NCI-H2196 treated with DMSO at 0.1 percent for 48 hours (cell line): ENCODE data around the gene NPPC.

Experiments
- DNase-seq: peaks from one replicate; lab custom pipeline; 2025; ENCODE audit not compliant: unreplicated experiment; lab: John Stamatoyannopoulos, UW

The NPPC gene

DNA sequence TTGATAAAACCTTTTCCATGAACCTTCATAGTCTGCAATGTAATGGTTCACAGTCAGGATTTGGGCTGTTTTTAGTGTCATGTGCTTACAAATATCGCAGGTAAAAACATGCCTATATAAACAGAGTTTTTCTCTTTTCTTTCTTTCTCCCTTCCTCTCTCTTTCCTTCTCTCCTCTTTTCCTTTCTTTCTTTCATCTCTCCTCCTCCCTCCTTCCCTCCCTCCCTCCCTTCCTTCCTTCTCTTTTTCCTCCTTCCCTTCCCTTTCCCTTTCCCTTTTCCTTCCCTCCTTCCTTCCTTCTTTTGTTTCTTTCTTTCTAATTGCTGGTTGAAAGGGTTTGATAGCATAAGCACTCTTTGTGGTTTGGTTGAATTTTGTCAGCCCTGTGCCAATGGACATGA is 9.6 kb upstream of the NPPC start:
- DNase-seq: no peak

GRCh38 chr2:231935207-231935524 is 9.0 kb upstream of the NPPC start:
- DNase-seq: no peak

- DNase-seq: no peak
Measured at GRCh38 chr2:231934441-231935206, 8.4 kb upstream of the NPPC start.

GRCh38 chr2:231933916-231934401 is 7.8 kb upstream of the NPPC start:
- DNase-seq: no peak

GRCh38 chr2:231932985-231933915 is 7.1 kb upstream of the NPPC start:
- DNase-seq: no peak

GRCh38 chr2:231932711-231932970 is 6.4 kb upstream of the NPPC start:
- no peak for DNase-seq

GRCh38 chr2:231931481-231931915 is 5.3 kb upstream of the NPPC start:
- no peak for DNase-seq

- no peak for DNase-seq
Measured at GRCh38 chr2:231930593-231931281, 4.5 kb upstream of the NPPC start.

DNA sequence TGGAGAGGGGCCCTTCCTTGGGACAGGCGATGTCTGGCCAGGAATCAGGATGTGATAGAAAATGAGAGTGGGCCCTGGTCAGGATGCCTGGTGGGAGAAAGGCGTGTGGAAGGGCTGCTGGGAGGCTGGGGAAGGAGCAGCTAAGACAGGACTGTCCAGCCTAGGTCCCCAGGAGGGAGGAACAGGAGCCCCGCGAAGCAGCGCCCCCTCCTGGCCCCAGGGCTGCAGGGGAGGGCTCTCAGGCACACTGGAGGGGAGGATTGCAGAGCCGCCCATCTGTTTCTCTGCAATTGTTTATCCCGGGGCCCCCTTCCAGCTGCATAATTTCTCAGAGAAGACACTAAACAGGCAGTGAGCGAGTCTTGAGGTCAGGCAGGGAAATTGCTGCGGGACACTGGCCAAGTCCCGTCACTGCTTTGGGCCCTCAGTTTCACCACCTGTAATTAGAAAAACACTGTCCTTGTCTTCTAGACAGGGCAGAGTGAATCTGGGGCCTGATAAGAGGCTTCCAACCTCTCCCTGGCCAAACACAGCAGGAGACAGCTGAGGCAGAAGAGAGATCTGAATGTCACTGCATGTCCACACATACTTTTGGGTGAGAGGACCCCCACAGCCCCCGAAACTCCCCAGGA is 3.9 kb upstream of the NPPC start:
- no peak for DNase-seq

- DNase-seq: no peak
Measured at GRCh38 chr2:231928901-231929725, 2.9 kb upstream of the NPPC start.

DNA sequence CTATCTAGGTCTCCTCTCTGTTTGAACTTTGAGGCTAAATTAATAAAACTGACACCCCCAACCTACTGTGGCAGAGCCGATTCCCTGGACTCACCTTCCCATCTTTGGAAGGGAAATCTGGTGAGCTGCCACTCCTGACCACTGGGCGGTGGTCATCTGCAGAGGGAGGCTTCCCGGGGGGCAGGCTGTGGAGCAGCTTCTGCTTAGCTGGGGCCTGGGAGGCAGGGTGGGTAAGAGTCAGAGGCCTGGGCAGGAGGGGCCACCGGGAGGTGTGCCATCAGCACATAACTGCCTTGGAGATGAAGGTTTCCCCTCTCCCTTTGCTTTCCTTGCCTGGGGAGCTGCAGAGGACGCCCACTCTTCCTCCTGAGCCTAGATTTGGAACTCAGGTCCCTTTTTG is 2.3 kb upstream of the NPPC start:
- DNase-seq: no peak

DNA sequence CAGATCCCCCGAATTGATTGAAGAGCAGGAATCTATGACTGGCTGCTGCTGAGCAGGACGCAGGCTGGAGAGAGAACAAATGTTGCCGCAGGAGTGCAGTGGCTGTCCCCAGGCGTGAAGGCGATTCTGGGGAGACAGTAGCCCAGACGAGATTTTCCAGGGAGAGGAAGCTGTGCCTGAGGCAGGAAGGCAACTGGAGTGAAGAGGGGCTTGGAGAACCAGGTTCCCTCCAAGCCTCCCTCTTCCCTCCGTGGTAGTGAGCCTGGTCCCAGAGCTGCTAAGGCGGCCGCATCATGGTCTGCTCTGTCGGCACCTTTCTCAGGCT is 1.3 kb upstream of the NPPC start:
- no peak for DNase-seq

DNA sequence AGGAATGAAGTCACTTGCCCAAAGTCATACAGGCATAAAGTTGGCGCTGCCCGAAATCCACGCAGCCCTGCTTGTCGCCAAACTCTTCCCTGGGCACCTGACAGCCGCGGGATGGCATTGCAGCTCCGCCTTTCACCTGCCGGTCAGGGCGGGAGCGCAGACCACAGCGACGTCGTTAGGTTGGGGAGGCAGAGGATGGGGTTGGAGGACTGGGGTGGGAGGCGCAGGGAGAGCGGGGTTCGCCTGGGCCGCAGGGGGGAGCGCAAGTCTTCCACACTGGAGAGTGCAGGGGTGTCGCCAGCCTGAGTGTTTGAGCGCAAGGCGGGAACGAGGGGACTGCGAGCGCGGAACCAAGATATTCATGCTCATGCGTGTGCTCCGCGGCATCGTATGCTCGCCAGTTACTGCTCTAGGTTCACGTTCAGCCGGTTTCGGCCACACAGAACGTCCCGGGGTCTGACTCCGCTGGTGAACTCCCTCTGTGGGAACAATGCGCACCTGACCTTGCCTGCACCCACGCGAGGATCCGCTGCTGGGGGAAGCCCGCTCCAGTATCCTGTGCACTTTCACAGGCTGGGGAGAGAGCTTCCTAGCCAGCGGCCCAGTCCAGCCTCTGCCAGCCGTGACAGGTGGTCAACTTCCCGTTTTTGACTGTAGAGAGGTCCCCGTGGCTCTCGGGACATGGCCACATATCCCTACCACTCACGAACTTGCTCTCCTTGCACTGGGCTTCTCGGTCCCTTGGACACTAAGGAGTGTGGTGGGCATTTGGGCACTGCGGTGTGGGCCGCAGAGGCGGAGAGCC is 767 bp upstream of the NPPC start:
- DNase-seq: no peak

- peak; percentile 61 for DNase-seq
Measured at GRCh38 chr2:231925303-231926179, 655 bp downstream of the NPPC start.

DNA sequence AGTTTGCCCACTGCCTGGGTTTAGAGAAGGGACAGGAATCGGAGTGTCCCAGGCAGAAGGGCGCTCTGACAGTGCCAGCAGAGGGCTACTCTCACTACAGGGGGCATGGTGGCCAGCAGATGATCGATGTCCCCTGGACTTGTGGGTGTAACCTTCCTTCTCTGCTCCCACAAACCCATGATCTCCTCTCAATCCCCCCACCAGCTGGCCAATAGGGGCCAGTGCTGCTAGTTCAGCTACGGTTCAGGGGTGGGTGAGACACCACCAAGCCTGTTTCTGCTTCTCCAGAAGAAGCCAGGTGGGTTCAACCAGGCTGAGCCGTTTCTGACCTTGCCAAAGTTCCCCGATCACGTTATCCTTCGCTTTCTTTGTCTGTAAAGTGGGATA is 1.3 kb downstream of the NPPC start:
- no peak for DNase-seq

DNA sequence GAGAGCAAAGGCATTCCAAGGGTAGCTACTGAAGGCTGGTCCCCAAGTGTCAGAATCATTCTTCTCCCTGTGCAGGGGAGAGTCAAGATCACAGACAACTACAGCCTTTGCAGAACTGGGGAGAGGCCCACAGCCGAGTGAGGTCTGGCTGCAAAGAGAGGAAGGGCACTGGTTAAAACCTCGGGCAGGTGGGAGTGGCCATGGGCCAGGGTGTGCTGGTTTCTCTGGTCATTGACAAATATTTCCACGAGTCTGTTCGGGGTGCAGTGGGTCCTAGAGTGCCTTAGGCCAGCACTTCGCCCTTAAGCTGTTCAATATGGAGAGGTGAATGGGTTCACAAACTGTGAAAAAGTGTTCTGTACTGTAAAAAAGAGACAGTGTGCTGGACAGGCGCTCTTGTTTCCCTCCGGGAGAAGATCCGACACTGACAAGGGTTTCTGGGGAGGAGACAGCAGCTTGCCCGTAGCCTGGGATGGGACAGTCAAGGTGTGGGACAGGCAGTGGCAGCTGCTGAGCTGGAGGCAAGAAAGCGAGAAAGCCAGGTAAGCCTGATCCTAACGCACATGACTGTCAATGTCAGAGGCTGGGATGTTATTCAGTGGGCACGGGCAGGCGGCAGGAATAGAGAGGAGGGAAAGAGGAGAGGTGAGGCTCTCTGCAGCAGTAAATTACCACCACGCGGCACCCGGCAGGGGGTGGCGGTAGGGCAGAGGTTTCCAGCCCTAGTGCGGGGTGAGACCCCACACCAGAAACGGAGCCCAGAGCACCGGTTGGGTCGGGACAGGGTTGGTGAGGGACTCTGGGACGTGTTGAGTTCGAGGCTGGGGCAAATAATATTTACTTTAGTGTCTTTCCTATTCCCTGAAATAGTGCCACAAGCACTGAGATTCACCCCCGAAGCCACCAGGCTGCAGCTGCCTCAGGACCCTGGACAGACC is 2.0 kb downstream of the NPPC start:
- no peak for DNase-seq

GRCh38 chr2:231923010-231923344 is 3.2 kb downstream of the NPPC start:
- no peak for DNase-seq
